HG03175 (cell line): ENCODE results near the gene NCAPG2.

Experiments used
- ATAC-seq: cut with Tn5 transposase; IDR thresholded peaks from one replicate; pipeline ENCODE4 v1.9.1; 2021; ENCODE audit warnings: mild to moderate bottlenecking, moderate library complexity; ENCODE audit not compliant: unreplicated experiment

Gene NCAPG2

GRCh38 chr7:158735935-158736334, 31.3 kb upstream of the NCAPG2 start:
- ATAC-seq, result no peak

GRCh38 chr7:158734861-158735260, 30.3 kb upstream of the NCAPG2 start:
- ATAC-seq, result no peak

GRCh38 chr7:158733775-158734494, 29.3 kb upstream of the NCAPG2 start:
- no peak for ATAC-seq

GRCh38 chr7:158733220-158733519, 28.6 kb upstream of the NCAPG2 start:
- ATAC-seq, result no peak

- no peak for ATAC-seq
Measured at GRCh38 chr7:158732494-158733219, 28.1 kb upstream of the NCAPG2 start.

- no peak for ATAC-seq
Measured at GRCh38 chr7:158731761-158732160, 27.2 kb upstream of the NCAPG2 start.

GRCh38 chr7:158730383-158731346, 26.1 kb upstream of the NCAPG2 start:
- ATAC-seq, result no peak

GRCh38 chr7:158729646-158730382, 25.2 kb upstream of the NCAPG2 start:
- ATAC-seq, result no peak

- no peak for ATAC-seq
Measured at GRCh38 chr7:158728911-158729645, 24.5 kb upstream of the NCAPG2 start.

- no peak for ATAC-seq
Measured at GRCh38 chr7:158727690-158728089, 23.1 kb upstream of the NCAPG2 start.

- no peak for ATAC-seq
Measured at GRCh38 chr7:158726277-158726807, 21.7 kb upstream of the NCAPG2 start.

GRCh38 chr7:158725506-158725800, 20.8 kb upstream of the NCAPG2 start:
- ATAC-seq, result no peak

- ATAC-seq, result no peak
Measured at GRCh38 chr7:158724658-158725505, 20.3 kb upstream of the NCAPG2 start.

GRCh38 chr7:158723714-158724385, 19.2 kb upstream of the NCAPG2 start:
- no peak for ATAC-seq

- ATAC-seq, result no peak
Measured at GRCh38 chr7:158723266-158723665, 18.7 kb upstream of the NCAPG2 start.

GRCh38 chr7:158722574-158723237, 18.1 kb upstream of the NCAPG2 start:
- ATAC-seq, result no peak

GRCh38 chr7:158720112-158720511, 15.5 kb upstream of the NCAPG2 start:
- ATAC-seq, result no peak

- no peak for ATAC-seq
Measured at GRCh38 chr7:158716802-158717201, 12.2 kb upstream of the NCAPG2 start.
